Adrenal gland (tissue), 12 donors: ENCODE measurements around the gene APOC1. TPM values are rescaled to one million over a fixed set of nuclear protein-coding genes. Genes with fewer than 3 reads are reported as not detected.

ENCODE experiments used
- DNase-seq, 7 donors: peaks; one replicate each; pipeline ENCODE4 v3.0.0-alpha.2; 2019 to 2020
- H3K27ac ChIP-seq, 5 donors: fragments of 200-600 bp; sonication (generic) in 4 of 5; 1 replicate in 3 of 5; 2 replicates in 2 of 5; pipeline versions ENCODE4 v1.5.1 to v1.8.0; 2016 to 2020; ENCODE audit warnings: mild to moderate bottlenecking in 1 of 5
- H3K27me3 ChIP-seq: fragments of 200-600 bp; 2 replicates; pipeline ENCODE4 v1.8.0; 2021
- H3K36me3 ChIP-seq, 2 donors: fragments of 200-600 bp; replicated peaks in 1 of 2; 1 replicate in 1 of 2; 2 replicates in 1 of 2; pipeline versions ENCODE4 v1.5.1 to v1.8.0; 2018 to 2022
- H3K4me1 ChIP-seq, 2 donors: fragments of 200-600 bp; replicated peaks in 1 of 2; 1 replicate in 1 of 2; 2 replicates in 1 of 2; pipeline versions ENCODE4 v1.5.1 to v1.8.0; 2018 to 2021
- H3K4me3 ChIP-seq, 4 donors: fragments of 200-600 bp; sonication (generic) in 3 of 4; one replicate each; pipeline ENCODE4 v1.5.1; 2016 to 2018
- H3K9me3 ChIP-seq, 3 donors: fragments of 200-600 bp; sonication (generic) in 1 of 3; replicated peaks in 1 of 3; 1 replicate in 2 of 3; 2 replicates in 1 of 3; pipeline versions ENCODE4 v1.5.1 to v1.8.0; 2016 to 2021
- CTCF ChIP-seq, 6 experiments: fragments of 450-650 bp in 4 of 6; fragments of 200-600 bp in 2 of 6; sonication (generic) in 1 of 6; IDR thresholded peaks; 1 replicate in 5 of 6; 2 replicates in 1 of 6; pipeline versions ENCODE4 v1.5.1 to v1.8.0; 2016 to 2021; ENCODE audit warnings: antibody characterized with exemption in 6 of 6, mild to moderate bottlenecking in 2 of 6, moderate library complexity in 1 of 6
- POLR2A ChIP-seq, 2 donors: fragments of 450-650 bp; IDR thresholded peaks; one replicate each; pipeline ENCODE4 v1.6.1; 2017; ENCODE audit warnings: antibody characterized with exemption in 2 of 2, mild to moderate bottlenecking in 2 of 2, moderate library complexity in 1 of 2
- WGBS, 4 donors: extraction: QIAGEN DNeasy Blood & Tissue Kit in 2 of 4; methylation state at CpG; one replicate each; pipeline versions ENCODE4 v1.1.5 to v1.1.7; 2013 to 2017; 5-methylcytosine and 5-hydroxymethylcytosine counted together
- intact Hi-C, 2 donors: fragments of 100-400 bp; cut with DNase I; formaldehyde crosslinking; loops; one replicate each; pipeline versions ENCODE4 v1.14.1 to v1.15.0; 2022 to 2023
- polyA plus RNA-seq, 3 donors: library from polyadenylated mRNA; stranded (reverse); fragments of 200-250 nt in 2 of 3; fragments of 350-450 nt in 1 of 3; fragmentation: Illumina TruSeq in 1 of 3; extraction: RNeasy Lipid Tissue Mini Kit (QIAGEN cat#74804) in 1 of 3; gene quantifications; one replicate each; pipeline ENCODE4 v1.2.3, GENCODE V29; 2013 to 2014
- total RNA-seq, 9 donors: library from RNA; depleted of rRNA in 4 of 9; stranded (reverse); fragments of >200 nt in 4 of 9; fragments of 120-200 nt in 1 of 9; fragmentation: NEBNext Ultra II Directional in 1 of 9; extraction: Animal tissue kit (Norgen Biotek cat#: 25700) in 1 of 9; gene quantifications; one replicate each; pipeline versions ENCODE4 v1.1.0 to v1.2.4, GENCODE V29; 2013 to 2023
- donor health status: healthy with polysubstance abuse.
- donor health status: Bipolar disorder and iron deficiency.
- donor health status: DM: yes; HTN: yes; CAD: no.
- donor health status: DM: no; HTN: no; CAD: no.
- donor health status: DM: no; HTN: no; CAD: no.
- donor health status: DM: yes; HTN: yes; CAD: no.

The APOC1 gene
- total and polyA plus RNA-seq, 12 donors: 583 to 3,854 (median 2,102) TPM

GRCh38 chr19:44867578-44867977 lies 46.8 kb upstream of the APOC1 start:
- H3K27me3 ChIP-seq: no peaks in the 10 kb centered on the region
- H3K4me1 ChIP-seq: peaks cover 6 to 22% of the 10 kb centered on the region in 2 donors
- H3K4me3 ChIP-seq: no peak overlapping the region
- DNase-seq: no peak
- TF ChIP-seq POLR2A (IDR thresholded peaks at IDR 0.05): no peak
- TF ChIP-seq CTCF (IDR thresholded peaks at IDR 0.05): no peak
- H3K27ac ChIP-seq: peak overlapping the region in 1 of 5 donors; percentile 22
- no peaks in the 10 kb centered on the region for H3K9me3 ChIP-seq
- intact Hi-C loops: no loop called here
- 82 to 93% (median 90%) methylated on average over 12 of the region's 12 CpGs for WGBS, 4 donors
- H3K36me3 ChIP-seq: peaks cover 0 to 41% of the 10 kb centered on the region in 2 donors

GRCh38 chr19:44869733-44870470 lies 44.5 kb upstream of the APOC1 start:
- H3K27ac ChIP-seq: peak overlapping the region in 3 of 5 donors; percentile 14 to 80 (median 79)
- H3K4me1 ChIP-seq: peaks cover 6 to 22% of the 10 kb centered on the region in 2 donors
- H3K4me3 ChIP-seq: no peak overlapping the region
- no peaks in the 10 kb centered on the region for H3K9me3 ChIP-seq
- peaks cover 0 to 62% of the 10 kb centered on the region in 2 donors for H3K36me3 ChIP-seq
- DNase-seq: peak in 6 of 7 donors; percentile 58 to 75 (median 68)
- 56 to 66% (median 61%) methylated on average over 13 of the region's 13 CpGs for WGBS, 4 donors
- no peak for TF ChIP-seq CTCF (IDR thresholded peaks at IDR 0.05)
- TF ChIP-seq POLR2A (IDR thresholded peaks at IDR 0.05): no peak
- H3K27me3 ChIP-seq: no peaks in the 10 kb centered on the region
- intact Hi-C loops: no loop called here

- Histone ChIP-seq H3K4me1 (peaks cover 6 to 22% of the 10 kb centered on the region in 2 donors), H3K9me3 (no peaks in the 10 kb centered on the region), H3K27me3 (no peaks in the 10 kb centered on the region), H3K27ac (no peak overlapping the region), H3K36me3 (peaks cover 0 to 63% of the 10 kb centered on the region in 2 donors), H3K4me3 (no peak overlapping the region)
- no peak for TF ChIP-seq CTCF (IDR thresholded peaks at IDR 0.05)
- intact Hi-C loops: no loop called here
- 88 to 96% (median 92%) methylated on average over 6 to 14 of the region's 14 CpGs for WGBS, 4 donors
- DNase-seq: no peak
These were observed 42.6 kb upstream of the APOC1 start for GRCh38 chr19:44871809-44872208.

- no peak for TF ChIP-seq POLR2A (IDR thresholded peaks at IDR 0.05)
- TF ChIP-seq CTCF (IDR thresholded peaks at IDR 0.05): no peak
- peaks cover 0 to 66% of the 10 kb centered on the region in 2 donors for H3K36me3 ChIP-seq
- WGBS, 4 donors: 82 to 90% (median 84%) methylated on average over 4 of the region's 4 CpGs
- H3K27me3 ChIP-seq: no peaks in the 10 kb centered on the region
- DNase-seq: no peak
- intact Hi-C loops: no loop called here
- H3K4me3 ChIP-seq: no peak overlapping the region
- peaks cover 6 to 22% of the 10 kb centered on the region in 2 donors for H3K4me1 ChIP-seq
- H3K9me3 ChIP-seq: no peaks in the 10 kb centered on the region
- H3K27ac ChIP-seq: no peak overlapping the region
These were observed 41.7 kb upstream of the APOC1 start for GRCh38 chr19:44872661-44873060.
